SK-N-SH (cell line): ENCODE results near the gene CYP2W1. TPM values are rescaled to one million over a fixed set of nuclear protein-coding genes. Genes with fewer than 3 reads are reported as not detected.

Experiments used
- CTCF ChIA-PET: fragments of 300-600, 350-600 bp; formaldehyde crosslinking; extraction: SDS; loops from one replicate; lab custom pipeline; 2021; lab: Yijun Ruan, JAX
- POLR2A ChIA-PET: fragments of 350-600 bp; sonication (Branson Sonifier 250); formaldehyde crosslinking; extraction: SDS; loops from one replicate; lab custom pipeline; 2020; ENCODE audit warnings: antibody characterized with exemption, inconsistent platforms; lab: Yijun Ruan, JAX
- DNase-seq: peaks from one replicate; pipeline ENCODE4 v3.0.0; 2012
- H2AFZ ChIP-seq: fragments of 200-600 bp; sonication (generic); 2 replicates; pipeline ENCODE4 v1.8.1; 2016; ENCODE audit warnings: antibody characterized with exemption, mild to moderate bottlenecking, low read depth
- H3F3A ChIP-seq: fragments of 200-600 bp; sonication (generic); replicated peaks from 2 replicates; pipeline ENCODE3; 2016; ENCODE audit warnings: antibody characterized with exemption, mild to moderate bottlenecking; ENCODE audit not compliant: insufficient read depth
- H3K27ac ChIP-seq, 2 experiments: fragments of 200-500 bp in 1 of 2; fragments of 200-600 bp in 1 of 2; sonication (Bioruptor generic) in 1 of 2; sonication (generic), shearing (Covaris generic) in 1 of 2; 2 replicates each; pipeline versions ENCODE4 v1.5.1 to v1.6.1; 2014 to 2016; ENCODE audit warnings: low read depth in 2 of 2, inconsistent platforms in 1 of 2, low read length in 1 of 2, mild to moderate bottlenecking in 1 of 2, mixed read lengths in 1 of 2
- H3K27me3 ChIP-seq: fragments of 200-600 bp; sonication (generic), shearing (Covaris generic); 2 replicates; pipeline ENCODE4 v1.6.1; 2016; ENCODE audit warnings: mixed run types; ENCODE audit not compliant: insufficient read depth
- H3K36me3 ChIP-seq, 2 experiments: fragments of 200-500 bp in 1 of 2; fragments of 200-600 bp in 1 of 2; sonication (Bioruptor generic) in 1 of 2; sonication (generic) in 1 of 2; replicated peaks in 1 of 2; 2 replicates each; pipeline versions ENCODE3 to v1.5.1; 2014 to 2016; ENCODE audit warnings: low read length in 1 of 2, mild to moderate bottlenecking in 1 of 2; ENCODE audit not compliant: insufficient read depth in 2 of 2, control insufficient read depth in 1 of 2
- H3K4me1 ChIP-seq, 2 experiments: fragments of 200-500 bp in 1 of 2; fragments of 200-600 bp in 1 of 2; sonication (Bioruptor generic) in 1 of 2; sonication (generic), shearing (Covaris generic) in 1 of 2; 2 replicates each; pipeline versions ENCODE4 v1.5.1 to v1.6.1; 2014 to 2016; ENCODE audit warnings: low read depth in 1 of 2, low read length in 1 of 2, mixed run types in 1 of 2; ENCODE audit not compliant: insufficient read depth in 2 of 2, control insufficient read depth in 1 of 2
- H3K4me2 ChIP-seq: fragments of 200-600 bp; sonication (generic), shearing (Covaris generic); 2 replicates; pipeline ENCODE4 v1.6.1; 2017; ENCODE audit warnings: mixed run types
- H3K4me3 ChIP-seq, 2 experiments: fragments of 200-500 bp in 1 of 2; fragments of 200-600 bp in 1 of 2; sonication (Bioruptor generic) in 1 of 2; sonication (generic), shearing (Covaris generic) in 1 of 2; 2 replicates each; pipeline versions ENCODE4 v1.5.1 to v1.8.1; 2014 to 2016; ENCODE audit warnings: low read depth in 2 of 2, inconsistent platforms in 1 of 2, low read length in 1 of 2, mild to moderate bottlenecking in 1 of 2, mixed read lengths in 1 of 2, moderate library complexity in 1 of 2
- H3K79me2 ChIP-seq: fragments of 200-600 bp; sonication (generic); 2 replicates; pipeline ENCODE4 v1.8.1; 2017; ENCODE audit warnings: mild to moderate bottlenecking; ENCODE audit not compliant: insufficient read depth
- H3K9ac ChIP-seq: fragments of 200-600 bp; sonication (generic); 2 replicates; pipeline ENCODE4 v1.6.1; 2017; ENCODE audit warnings: mixed run types
- H3K9me2 ChIP-seq: fragments of 200-600 bp; sonication (generic); 2 replicates; pipeline ENCODE4 v1.6.1; 2017; ENCODE audit warnings: mixed run types
- H3K9me3 ChIP-seq: fragments of 200-600 bp; sonication (generic); 2 replicates; pipeline ENCODE4 v1.6.1; 2017; ENCODE audit warnings: mixed run types, mild to moderate bottlenecking, moderate library complexity
- H4K20me1 ChIP-seq: fragments of 200-600 bp; sonication (generic); 2 replicates; pipeline ENCODE4 v1.6.1; 2017; ENCODE audit warnings: mild to moderate bottlenecking, mixed run types; ENCODE audit not compliant: insufficient read depth
- CHD2 ChIP-seq: fragments of 150-350 bp; IDR thresholded peaks from 2 replicates; pipeline ENCODE4 v1.6.1; 2018; ENCODE audit warnings: low read length; ENCODE audit not compliant: partially characterized antibody
- EP300 ChIP-seq, 2 experiments: IDR thresholded peaks; 2 replicates each; pipeline versions ENCODE4 v1.4.0 to v1.6.1; 2012; ENCODE audit warnings: borderline replicate concordance in 1 of 2, low read depth in 1 of 2, low read length in 1 of 2
- EZH2phosphoT487 ChIP-seq: fragments of 200-600 bp; sonication (generic); IDR thresholded peaks from 2 replicates; pipeline ENCODE4 v1.6.1; 2017; ENCODE audit warnings: low read depth, mixed run types, mild to moderate bottlenecking, antibody characterized with exemption, moderate library complexity, borderline replicate concordance
- FOSL2 ChIP-seq: IDR thresholded peaks from 2 replicates; pipeline ENCODE4 v1.4.0; 2012; ENCODE audit warnings: low read depth, mild to moderate bottlenecking, moderate library complexity, borderline replicate concordance
- GABPA ChIP-seq: IDR thresholded peaks from 2 replicates; pipeline ENCODE4 v1.4.0; 2012; ENCODE audit warnings: low read depth, mild to moderate bottlenecking
- NFIC ChIP-seq: IDR thresholded peaks from 2 replicates; pipeline ENCODE4 v1.4.0; 2012; ENCODE audit warnings: borderline replicate concordance
- NRF1 ChIP-seq: IDR thresholded peaks from 2 replicates; pipeline ENCODE4 v1.6.1; 2012; ENCODE audit warnings: low read depth, mild to moderate bottlenecking, low read length
- PBX3 ChIP-seq: IDR thresholded peaks from 2 replicates; pipeline ENCODE4; 2012
- RCOR1 ChIP-seq: fragments of 150-350 bp; IDR thresholded peaks from 2 replicates; pipeline ENCODE4 v1.6.1; 2017; ENCODE audit warnings: antibody characterized with exemption, low read length
- REST ChIP-seq: IDR thresholded peaks from 2 replicates; pipeline ENCODE4 v1.6.1; 2012; ENCODE audit warnings: mild to moderate bottlenecking, low read depth, low read length, moderate library complexity
- RXRA ChIP-seq: IDR thresholded peaks from 2 replicates; pipeline ENCODE4 v1.4.0; 2012; ENCODE audit warnings: low read depth, mild to moderate bottlenecking, borderline replicate concordance
- TEAD4 ChIP-seq: IDR thresholded peaks from 2 replicates; pipeline ENCODE4 v1.4.0; 2012; ENCODE audit warnings: mild to moderate bottlenecking, borderline replicate concordance; ENCODE audit not compliant: insufficient read depth
- YY1 ChIP-seq: IDR thresholded peaks from 2 replicates; pipeline ENCODE4 v1.4.0; 2012; ENCODE audit warnings: low read depth, mild to moderate bottlenecking
- WGBS: methylation state at CpG from one replicate; pipeline ENCODE4 v1.1.6; 2017; ENCODE audit warnings: low lambda C conversion rate; 5-methylcytosine and 5-hydroxymethylcytosine counted together
- polyA plus RNA-seq, 3 experiments: library from polyadenylated mRNA; depleted of rRNA; stranded (reverse); fragments of >200 nt; gene quantifications; 2 replicates each; pipeline ENCODE4 v1.2.3, GENCODE V29; 2012

CYP2W1 gene
- polyA plus RNA-seq, 1 of the 3 experiments (the other 2 are of a cell fraction): 0.10 TPM

GRCh38 chr7:978416-979091 lies 4.4 kb upstream of the CYP2W1 start:
- Histone ChIP-seq H2AFZ (no peak overlapping the region), H3K36me3 (no peaks in the 10 kb centered on the region), H3K27me3 (no peaks in the 10 kb centered on the region), H3K27ac (no peak overlapping the region), H3K9me2 (no peaks in the 10 kb centered on the region), H3K4me1 (peaks cover 8 to 10% of the 10 kb centered on the region in 2 experiments; a peak in 2 of 4 replicates), H3F3A (no peaks in the 10 kb centered on the region), H4K20me1 (peaks cover 13% of the 10 kb centered on the region), H3K9me3 (no peaks in the 10 kb centered on the region), H3K4me2 (no peak overlapping the region), H3K4me3 (no peak overlapping the region), H3K9ac (no peak overlapping the region), H3K79me2 (peaks cover 18% of the 10 kb centered on the region)
- WGBS: 88% methylated on average over 19 of the region's 24 CpGs
- POLR2A ChIA-PET: no interaction called here
- TF ChIP-seq NFIC (no peak), GABPA (no peak), RCOR1 (no peak), PBX3 (no peak), REST (no peak), EZH2phosphoT487 (no peak), TEAD4 (no peak), FOSL2 (no peak), NRF1 (no peak), RXRA (no peak), CHD2 (no peak), YY1 (no peak), EP300 (IDR thresholded peaks at IDR 0.05; ENCODE audit: borderline replicate concordance in 1 of 2, low read depth in 1 of 2, low read length in 1 of 2) (no peak)
- CTCF ChIA-PET: interaction anchor here (1.1 to 8.4 kb wide), 8 partner anchors 14 to 199 kb away, joined by 3 to 134 read pairs (median 10); partner anchors contain the start of gene GPER1
- no peak for DNase-seq
